AG09309 (cell line): ENCODE measurements around the gene FSTL3.

Experiments used
- DNase-seq: peaks from one replicate; pipeline ENCODE4 v3.0.0-alpha.2; 2010; ENCODE audit warnings: low read depth
- H3K4me3 ChIP-seq: 2 replicates; pipeline ENCODE4 v1.5.1; 2011; ENCODE audit warnings: mild to moderate bottlenecking, low read depth, low read length, moderate library complexity; ENCODE audit not compliant: control insufficient read depth
- TF ChIP-seq, protein P1 (sequence below): IDR thresholded peaks from 2 replicates; pipeline ENCODE4 v1.5.1; 2011; ENCODE audit warnings: mild to moderate bottlenecking, low read depth, low read length, inconsistent platforms; ENCODE audit not compliant: insufficient read depth, control insufficient read depth; ENCODE audit errors: missing control alignments

The FSTL3 gene

DNA sequence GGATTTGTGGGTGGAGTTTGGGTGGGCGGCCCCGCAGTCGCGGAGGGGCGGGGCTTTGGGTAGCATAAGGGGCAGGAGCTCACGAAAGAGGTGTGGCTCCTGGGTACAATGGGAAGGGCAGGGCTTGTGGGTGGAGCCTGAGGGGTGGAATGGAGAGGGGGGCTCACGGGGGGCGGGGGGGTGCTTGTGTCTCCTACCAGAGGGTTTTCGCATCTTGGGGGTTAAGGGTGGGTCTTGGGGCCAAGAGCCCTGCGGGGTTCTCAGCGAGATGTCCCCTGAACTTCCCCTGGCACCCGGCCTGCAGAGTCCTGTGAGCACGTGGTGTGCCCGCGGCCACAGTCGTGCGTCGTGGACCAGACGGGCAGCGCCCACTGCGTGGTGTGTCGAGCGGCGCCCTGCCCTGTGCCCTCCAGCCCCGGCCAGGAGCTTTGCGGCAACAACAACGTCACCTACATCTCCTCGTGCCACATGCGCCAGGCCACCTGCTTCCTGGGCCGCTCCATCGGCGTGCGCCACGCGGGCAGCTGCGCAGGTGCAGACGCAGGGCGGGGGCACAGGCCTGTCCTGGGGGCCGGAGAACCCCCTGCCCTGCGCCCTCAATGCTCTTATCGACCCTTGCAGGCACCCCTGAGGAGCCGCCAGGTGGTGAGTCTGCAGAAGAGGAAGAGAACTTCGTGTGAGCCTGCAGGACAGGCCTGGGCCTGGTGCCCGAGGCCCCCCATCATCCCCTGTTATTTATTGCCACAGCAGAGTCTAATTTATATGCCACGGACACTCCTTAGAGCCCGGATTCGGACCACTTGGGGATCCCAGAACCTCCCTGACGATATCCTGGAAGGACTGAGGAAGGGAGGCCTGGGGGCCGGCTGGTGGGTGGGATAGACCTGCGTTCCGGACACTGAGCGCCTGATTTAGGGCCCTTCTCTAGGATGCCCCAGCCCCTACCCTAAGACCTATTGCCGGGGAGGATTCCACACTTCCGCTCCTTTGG, 5.1 kb downstream of the FSTL3 start:
- DNase-seq = peak; percentile 40
- 0 out of 2 replicates have a peak overlapping the region, but pooled peaks have one; percentile 48 for H3K4me3 ChIP-seq
- TF ChIP-seq, protein P1, sequence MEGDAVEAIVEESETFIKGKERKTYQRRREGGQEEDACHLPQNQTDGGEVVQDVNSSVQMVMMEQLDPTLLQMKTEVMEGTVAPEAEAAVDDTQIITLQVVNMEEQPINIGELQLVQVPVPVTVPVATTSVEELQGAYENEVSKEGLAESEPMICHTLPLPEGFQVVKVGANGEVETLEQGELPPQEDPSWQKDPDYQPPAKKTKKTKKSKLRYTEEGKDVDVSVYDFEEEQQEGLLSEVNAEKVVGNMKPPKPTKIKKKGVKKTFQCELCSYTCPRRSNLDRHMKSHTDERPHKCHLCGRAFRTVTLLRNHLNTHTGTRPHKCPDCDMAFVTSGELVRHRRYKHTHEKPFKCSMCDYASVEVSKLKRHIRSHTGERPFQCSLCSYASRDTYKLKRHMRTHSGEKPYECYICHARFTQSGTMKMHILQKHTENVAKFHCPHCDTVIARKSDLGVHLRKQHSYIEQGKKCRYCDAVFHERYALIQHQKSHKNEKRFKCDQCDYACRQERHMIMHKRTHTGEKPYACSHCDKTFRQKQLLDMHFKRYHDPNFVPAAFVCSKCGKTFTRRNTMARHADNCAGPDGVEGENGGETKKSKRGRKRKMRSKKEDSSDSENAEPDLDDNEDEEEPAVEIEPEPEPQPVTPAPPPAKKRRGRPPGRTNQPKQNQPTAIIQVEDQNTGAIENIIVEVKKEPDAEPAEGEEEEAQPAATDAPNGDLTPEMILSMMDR = no peak

DNA sequence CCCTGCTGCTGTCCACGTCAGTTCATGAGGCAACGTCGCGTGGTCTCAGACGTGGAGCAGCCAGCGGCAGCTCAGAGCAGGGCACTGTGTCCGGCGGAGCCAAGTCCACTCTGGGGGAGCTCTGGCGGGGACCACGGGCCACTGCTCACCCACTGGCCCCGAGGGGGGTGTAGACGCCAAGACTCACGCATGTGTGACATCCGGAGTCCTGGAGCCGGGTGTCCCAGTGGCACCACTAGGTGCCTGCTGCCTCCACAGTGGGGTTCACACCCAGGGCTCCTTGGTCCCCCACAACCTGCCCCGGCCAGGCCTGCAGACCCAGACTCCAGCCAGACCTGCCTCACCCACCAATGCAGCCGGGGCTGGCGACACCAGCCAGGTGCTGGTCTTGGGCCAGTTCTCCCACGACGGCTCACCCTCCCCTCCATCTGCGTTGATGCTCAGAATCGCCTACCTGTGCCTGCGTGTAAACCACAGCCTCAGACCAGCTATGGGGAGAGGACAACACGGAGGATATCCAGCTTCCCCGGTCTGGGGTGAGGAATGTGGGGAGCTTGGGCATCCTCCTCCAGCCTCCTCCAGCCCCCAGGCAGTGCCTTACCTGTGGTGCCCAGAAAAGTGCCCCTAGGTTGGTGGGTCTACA, 6.6 kb downstream of the FSTL3 start:
- no peak overlapping the region for H3K4me3 ChIP-seq
- TF ChIP-seq, protein P1 = no peak
- DNase-seq = no peak

DNA sequence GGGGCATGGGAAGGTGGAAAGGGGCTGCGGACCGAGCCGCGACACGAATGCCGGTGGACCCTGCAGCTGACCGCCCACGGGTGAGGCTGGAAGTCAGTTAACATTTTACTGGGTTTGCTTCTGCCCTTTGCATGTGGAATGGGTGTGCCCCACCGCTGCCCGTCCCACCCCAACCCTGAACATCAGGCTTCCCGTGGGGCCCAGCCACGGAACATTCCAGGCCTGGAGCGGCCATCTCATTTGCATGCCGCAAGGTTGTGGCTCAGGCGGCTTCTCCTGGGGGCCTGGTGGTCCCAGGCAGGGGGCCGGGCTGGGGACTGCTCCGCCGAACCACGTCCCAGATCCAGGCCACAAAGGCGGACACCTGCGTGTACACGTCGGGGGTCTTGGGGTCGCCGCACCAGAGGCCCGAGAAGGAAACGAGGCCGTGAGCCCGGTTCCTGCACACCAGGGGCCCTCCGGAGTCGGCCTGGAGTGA, 9.3 kb downstream of the FSTL3 start:
- H3K4me3 ChIP-seq = no peak overlapping the region
- DNase-seq = no peak
- TF ChIP-seq, protein P1 = no peak

DNA sequence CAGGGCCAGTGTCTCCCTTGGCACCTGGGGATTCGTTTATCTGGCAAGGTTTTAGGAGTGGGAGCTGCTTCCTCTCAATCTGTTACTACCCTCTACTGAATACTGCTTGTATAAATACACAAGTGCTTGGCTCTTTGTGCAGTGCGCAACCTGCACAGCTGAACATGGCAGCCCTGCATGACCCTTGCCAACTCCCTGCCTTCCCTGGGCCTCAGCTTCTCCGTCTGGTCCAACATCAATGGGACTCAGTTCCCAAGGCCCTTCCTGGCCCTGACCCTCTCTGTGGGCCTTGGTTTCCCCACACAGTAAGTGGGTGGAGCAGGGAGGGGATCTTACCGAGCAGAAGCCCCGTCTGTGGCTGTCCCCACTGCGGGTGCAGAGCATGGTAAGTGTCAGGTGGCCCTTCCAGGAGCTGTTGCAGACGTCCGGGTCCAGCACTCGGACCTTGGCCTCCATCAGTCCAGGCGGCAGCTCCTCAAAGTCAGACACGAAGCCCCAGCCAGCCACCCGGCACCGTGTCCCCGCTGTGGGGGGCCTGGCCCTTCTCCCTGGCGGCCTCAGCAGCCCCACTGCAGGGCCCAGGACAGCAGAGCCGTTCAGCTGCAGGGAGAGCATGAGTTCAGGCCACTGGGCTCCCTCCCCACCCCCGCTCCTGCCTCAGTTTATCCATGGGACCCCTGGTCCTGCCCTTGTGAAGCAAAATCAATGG, 10.6 kb downstream of the FSTL3 start:
- no peak overlapping the region for H3K4me3 ChIP-seq
- no peak for DNase-seq
- TF ChIP-seq, protein P1 = no peak

DNA sequence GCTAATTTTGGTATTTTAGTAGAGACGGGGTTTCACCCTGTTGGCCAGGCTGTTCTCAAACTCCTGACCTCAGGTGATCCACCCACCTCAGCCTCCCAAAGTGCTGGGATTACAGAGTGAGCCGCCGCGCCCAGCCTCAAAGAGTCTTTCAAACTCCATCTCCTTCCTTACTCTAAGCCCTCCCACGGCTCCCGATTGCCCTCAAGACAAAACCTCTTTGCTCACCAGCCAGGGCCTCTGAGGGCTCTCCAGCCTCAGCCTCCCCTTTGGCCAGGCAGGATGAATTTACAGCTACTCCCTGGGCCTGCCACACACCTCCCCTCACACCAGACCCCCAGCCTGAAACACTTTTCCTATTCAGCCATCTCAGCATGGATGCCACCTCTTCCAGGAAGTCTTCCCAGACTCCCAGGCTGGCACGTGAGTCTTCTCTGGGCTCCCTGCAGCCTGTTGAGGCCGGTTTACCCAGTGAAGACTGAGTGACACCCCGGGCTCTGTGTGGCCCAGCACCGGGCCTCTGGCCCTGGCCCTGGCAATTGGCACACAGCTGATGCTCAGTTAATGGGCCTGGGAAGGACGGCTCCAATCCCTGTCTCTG, 11.5 kb downstream of the FSTL3 start:
- TF ChIP-seq, protein P1 = no peak
- no peak overlapping the region for H3K4me3 ChIP-seq
- DNase-seq = no peak

DNA sequence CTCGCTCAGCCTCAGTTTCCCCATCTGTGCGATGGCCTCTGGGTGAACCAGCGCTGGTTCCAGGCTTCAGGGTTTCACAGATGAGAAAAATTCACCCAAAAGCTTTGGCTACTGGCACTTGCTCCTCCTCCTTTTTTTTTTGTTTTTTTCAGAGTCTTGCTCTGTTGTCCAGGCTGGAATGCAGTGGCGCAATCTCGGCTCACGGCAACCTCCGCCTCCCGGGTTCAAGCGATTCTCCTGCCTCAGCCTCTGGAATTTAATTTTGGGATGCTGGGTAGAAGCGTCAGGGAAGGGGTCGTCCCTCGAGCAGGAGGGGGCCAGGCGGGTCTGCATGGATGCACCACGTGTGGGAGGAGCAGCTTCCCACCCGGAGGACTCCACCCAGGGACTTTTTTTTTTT, 12.0 kb downstream of the FSTL3 start:
- TF ChIP-seq, protein P1 = no peak
- H3K4me3 ChIP-seq = no peak overlapping the region
- no peak for DNase-seq
